GM20000 (cell line): ENCODE data around the gene MYBPC3.

ENCODE experiments used
- DNase-seq: peaks from one replicate; pipeline ENCODE4 v3.0.0; 2012; ENCODE audit warnings: low spot score
- TF ChIP-seq, protein P1 (sequence below): IDR thresholded peaks from 2 replicates; pipeline ENCODE4 v1.5.1; 2012; ENCODE audit warnings: mild to moderate bottlenecking, control low read depth; ENCODE audit errors: extremely low read depth, missing control alignments

MYBPC3 gene

DNA sequence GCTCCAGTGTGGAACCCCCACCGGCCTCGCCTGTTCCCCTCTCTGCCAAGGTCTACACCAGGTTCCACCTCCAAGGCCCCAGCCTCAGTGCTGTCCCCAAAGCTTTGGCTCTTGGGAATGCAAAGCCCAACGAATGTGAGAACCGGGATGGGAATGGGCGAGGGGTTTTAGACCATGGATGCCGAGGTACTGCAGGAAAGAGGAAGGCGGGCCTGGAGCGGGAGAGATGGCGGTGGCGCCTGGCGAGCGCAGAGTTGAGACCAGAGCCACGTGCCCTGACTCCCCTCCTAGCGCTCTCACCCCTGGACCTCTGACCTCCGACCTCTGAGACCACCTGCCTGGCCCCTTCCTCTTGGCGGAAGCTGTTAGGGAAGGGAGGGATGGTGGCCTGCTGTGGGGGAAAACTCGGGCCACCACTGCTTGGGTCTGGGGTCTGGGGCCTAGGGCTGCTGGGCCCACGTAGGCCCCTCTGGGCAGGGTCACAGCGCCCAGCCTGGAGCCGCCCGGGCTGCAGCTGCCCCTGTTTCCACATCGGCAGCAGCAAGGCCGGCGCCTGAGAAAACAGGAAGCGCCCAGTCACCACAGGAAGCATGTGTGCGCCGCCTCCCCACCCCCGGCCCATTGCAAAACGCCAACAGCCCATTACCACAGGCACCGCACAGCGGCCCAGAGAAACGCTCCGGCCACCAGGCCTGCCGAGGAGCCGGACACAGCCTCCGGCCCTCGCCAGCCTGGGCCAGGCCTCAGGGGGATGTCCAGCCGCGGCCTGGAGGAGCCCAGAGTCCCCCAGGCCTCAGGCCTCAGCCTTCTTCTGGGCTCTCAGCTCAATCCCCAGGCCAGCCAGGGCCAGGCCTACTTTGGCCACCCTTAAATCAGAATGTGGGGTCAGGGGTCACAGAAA lies 42.1 kb upstream of the MYBPC3 start:
- peak; percentile 88 for DNase-seq
- TF ChIP-seq, protein P1, sequence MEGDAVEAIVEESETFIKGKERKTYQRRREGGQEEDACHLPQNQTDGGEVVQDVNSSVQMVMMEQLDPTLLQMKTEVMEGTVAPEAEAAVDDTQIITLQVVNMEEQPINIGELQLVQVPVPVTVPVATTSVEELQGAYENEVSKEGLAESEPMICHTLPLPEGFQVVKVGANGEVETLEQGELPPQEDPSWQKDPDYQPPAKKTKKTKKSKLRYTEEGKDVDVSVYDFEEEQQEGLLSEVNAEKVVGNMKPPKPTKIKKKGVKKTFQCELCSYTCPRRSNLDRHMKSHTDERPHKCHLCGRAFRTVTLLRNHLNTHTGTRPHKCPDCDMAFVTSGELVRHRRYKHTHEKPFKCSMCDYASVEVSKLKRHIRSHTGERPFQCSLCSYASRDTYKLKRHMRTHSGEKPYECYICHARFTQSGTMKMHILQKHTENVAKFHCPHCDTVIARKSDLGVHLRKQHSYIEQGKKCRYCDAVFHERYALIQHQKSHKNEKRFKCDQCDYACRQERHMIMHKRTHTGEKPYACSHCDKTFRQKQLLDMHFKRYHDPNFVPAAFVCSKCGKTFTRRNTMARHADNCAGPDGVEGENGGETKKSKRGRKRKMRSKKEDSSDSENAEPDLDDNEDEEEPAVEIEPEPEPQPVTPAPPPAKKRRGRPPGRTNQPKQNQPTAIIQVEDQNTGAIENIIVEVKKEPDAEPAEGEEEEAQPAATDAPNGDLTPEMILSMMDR: no peak

- no peak for DNase-seq
- TF ChIP-seq, protein P1: no peak
Observed at GRCh38 chr11:47394050-47394321, 41.5 kb upstream of the MYBPC3 start.

- no peak for DNase-seq
- TF ChIP-seq, protein P1: no peak
Observed at GRCh38 chr11:47393163-47394049, 40.9 kb upstream of the MYBPC3 start.

DNA sequence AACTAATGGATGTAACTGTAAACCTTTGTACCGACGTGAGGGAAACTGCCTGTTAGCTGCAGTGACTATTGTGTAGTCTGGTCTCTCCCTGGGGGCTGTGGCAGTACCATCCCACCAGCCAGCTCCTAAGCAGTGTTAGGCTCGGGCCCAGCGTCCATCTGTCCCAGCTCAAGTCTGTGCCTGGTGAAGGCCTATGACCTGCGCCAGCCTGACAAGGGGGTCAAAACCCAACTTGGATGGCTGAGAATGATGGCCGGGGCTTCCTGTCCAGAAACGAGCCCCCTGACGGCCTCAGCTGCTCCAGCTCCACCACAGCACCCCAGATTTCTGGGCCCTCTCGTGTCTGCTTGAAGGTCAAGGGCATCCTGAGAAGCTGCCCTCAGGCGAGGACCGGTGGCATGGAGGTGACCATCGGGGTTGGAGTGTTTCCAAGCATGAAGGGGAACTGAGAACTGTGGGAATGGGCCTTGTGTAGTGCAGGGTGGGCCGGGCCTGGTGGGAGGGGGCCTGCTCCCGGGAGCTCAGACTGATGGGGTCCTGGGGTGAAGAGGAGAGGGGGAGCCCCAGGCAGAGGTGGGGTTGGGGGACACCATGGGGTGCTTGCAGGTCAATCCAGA lies 40.2 kb upstream of the MYBPC3 start:
- TF ChIP-seq, protein P1: no peak
- no peak for DNase-seq

GRCh38 chr11:47391711-47392432 lies 39.4 kb upstream of the MYBPC3 start:
- TF ChIP-seq, protein P1: no peak

DNA sequence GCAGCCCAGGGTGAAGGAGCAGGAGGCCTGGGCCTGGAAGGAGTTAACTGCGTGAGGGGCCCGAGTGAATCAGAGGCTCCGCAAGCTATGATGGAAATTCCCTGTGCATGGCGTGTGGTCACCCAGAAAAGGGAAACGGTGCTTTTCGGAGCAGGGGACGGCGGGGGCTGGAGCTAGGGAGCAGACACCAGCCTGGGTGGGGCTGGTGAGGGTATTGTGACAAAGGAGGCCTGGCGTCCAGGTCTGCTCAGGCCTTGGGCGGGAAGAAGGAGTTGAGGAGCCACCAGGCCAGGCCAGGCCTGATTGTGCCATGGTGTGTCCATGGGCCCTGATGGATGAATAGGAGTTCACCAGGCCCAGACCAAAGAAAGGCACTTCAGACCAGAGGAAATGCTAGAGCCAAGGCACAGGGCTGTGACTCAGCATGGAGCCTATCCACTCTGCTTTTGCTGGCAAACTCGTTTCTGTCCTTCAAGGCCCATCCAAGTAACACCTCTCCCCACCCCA lies 38.6 kb upstream of the MYBPC3 start:
- DNase-seq: no peak
- TF ChIP-seq, protein P1: no peak

More at GRCh38 chr11:47391711-47392432, 39.4 kb upstream of the MYBPC3 start:
- no peak for DNase-seq
